Left lung (tissue), 10 donors: ENCODE data around the gene CLIC5. TPM values are rescaled to one million over a fixed set of nuclear protein-coding genes. Genes with fewer than 3 reads are reported as not detected.

Source experiments
- ATAC-seq: fragments of 200-7000 bp; cut with Tn5 transposase; one replicate; pipeline ENCODE4 v1.9.1; 2020; ENCODE audit warnings: moderate library complexity
- DNase-seq, 4 donors: peaks; one replicate each; pipeline ENCODE4 v3.0.0-alpha.2; 2013 to 2020
- H3K27ac ChIP-seq, 2 donors: fragments of 200-600 bp; sonication (generic) in 1 of 2; one replicate each; pipeline versions ENCODE4 v1.5.0 to v1.8.0; 2020 to 2021
- H3K27me3 ChIP-seq, 2 donors: fragments of 200-600 bp; sonication (generic) in 1 of 2; one replicate each; pipeline versions ENCODE4 v1.5.0 to v1.8.0; 2020 to 2021
- H3K36me3 ChIP-seq, 2 donors: fragments of 200-600 bp; sonication (generic) in 1 of 2; one replicate each; pipeline versions ENCODE4 v1.5.0 to v1.8.0; 2020 to 2021
- H3K4me1 ChIP-seq, 2 donors: fragments of 200-600 bp; one replicate each; pipeline ENCODE4 v1.8.0; 2021
- H3K4me3 ChIP-seq, 2 donors: fragments of 200-600 bp; sonication (generic) in 1 of 2; one replicate each; pipeline versions ENCODE4 v1.5.0 to v1.8.0; 2020 to 2021; ENCODE audit warnings: mild to moderate bottlenecking in 1 of 2
- H3K9me3 ChIP-seq, 2 donors: fragments of 200-600 bp; sonication (generic) in 1 of 2; one replicate each; pipeline versions ENCODE4 v1.5.0 to v1.8.0; 2020 to 2021
- CTCF ChIP-seq, 2 donors: fragments of 200-600 bp; sonication (generic) in 1 of 2; IDR thresholded peaks; one replicate each; pipeline versions ENCODE4 v1.5.0 to v1.8.0; 2021; ENCODE audit warnings: antibody characterized with exemption in 2 of 2
- intact Hi-C, 2 donors: fragments of 100-400 bp; cut with DNase I; formaldehyde crosslinking; loops; one replicate each; pipeline versions ENCODE4 v1.11.2 to v1.14.2; 2022
- polyA plus RNA-seq, 6 donors: library from polyadenylated mRNA; unstranded; fragments of 120-200 nt; gene quantifications; one replicate each; pipeline ENCODE4 v1.2.1, GENCODE V29; 2013; ENCODE audit not compliant: insufficient read length in 6 of 6
- total RNA-seq, 2 donors: library from RNA; stranded (reverse); fragmentation: NEBNext Ultra II Directional; extraction: Animal tissue kit (Norgen Biotek cat#: 25700); gene quantifications; one replicate each; pipeline ENCODE4 v1.2.1, GENCODE V29; 2021
- donor health status: DM: no; HTN: yes; CAD: no.
- donor health status: DM: no; HTN: no; CAD: no.

CLIC5 gene
- total and polyA plus RNA-seq, 8 donors, result 8.8 to 179 (median 10.2) TPM

DNA sequence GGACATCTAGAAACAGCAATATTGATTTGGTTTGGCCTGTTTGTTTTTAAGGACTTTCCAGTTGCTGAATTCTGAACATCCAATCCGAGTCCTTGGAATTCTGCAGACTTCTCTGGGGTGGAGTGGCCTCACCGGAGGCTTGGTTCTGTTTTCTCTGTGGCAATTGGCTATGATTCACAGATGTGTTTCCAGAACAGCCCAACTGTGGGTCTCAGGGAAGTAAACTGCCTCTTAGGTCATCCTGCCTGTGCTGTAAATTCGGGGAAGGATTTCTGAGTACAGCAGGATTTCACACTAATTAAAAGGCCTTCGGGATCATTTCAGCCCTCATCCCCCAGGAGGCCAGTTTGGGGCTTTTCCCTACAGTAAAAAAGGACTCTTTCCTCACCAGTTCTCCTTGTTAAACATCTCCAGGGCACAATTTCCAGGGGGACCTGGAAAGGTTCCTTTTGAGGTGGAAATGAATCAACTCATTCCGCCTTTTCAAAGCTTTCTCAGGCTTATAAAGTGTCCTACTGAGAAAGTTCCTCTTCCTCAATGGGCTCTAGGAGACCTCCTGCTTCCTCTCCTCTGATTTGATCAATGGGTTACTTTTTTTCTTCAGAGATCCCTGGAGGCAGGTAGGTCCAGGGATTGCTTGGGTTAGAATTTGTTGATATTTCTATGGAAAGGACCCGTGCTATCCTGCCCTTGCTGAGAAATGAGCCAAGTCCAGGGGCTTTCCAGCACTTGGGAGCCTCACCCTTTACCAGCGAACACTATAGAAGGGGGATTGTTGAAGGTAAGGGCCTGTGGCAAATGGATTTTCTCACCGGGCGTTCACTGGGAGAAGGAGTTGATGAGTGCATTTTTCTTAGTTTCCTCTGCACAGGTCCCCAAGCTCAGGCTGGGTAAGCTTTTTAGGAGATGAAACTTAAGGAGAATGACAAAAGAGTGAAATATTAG, 114.6 kb downstream of the CLIC5 start:
- Histone ChIP-seq H3K4me3 (no peak overlapping the region), H3K27me3 (no peaks in the 10 kb centered on the region), H3K27ac (no peak overlapping the region), H3K4me1 (no peaks in the 10 kb centered on the region), H3K36me3 (peaks cover 0 to 6% of the 10 kb centered on the region in 2 donors), H3K9me3 (no peaks in the 10 kb centered on the region)
- no peak for DNase-seq
- ATAC-seq, result no peak
- TF ChIP-seq CTCF (IDR thresholded peaks at IDR 0.05), result no peak
- intact Hi-C loops, result no loop called here

DNA sequence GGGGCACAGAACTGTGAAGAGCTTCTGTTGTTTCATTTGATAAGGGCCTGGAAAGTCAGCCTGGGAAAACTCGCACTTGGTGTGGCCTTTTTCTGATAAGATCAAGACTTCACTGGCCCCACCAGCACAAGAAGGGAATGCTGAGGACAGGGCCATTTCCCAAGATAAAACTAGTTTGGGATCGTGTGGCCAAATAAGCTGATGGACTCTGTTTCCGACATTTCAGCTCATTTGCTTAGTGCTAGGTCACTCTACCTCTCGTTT, 116.0 kb downstream of the CLIC5 start:
- no peak overlapping the region for H3K27ac ChIP-seq
- no peaks in the 10 kb centered on the region for H3K27me3 ChIP-seq
- TF ChIP-seq CTCF (IDR thresholded peaks at IDR 0.05), result no peak
- no peaks in the 10 kb centered on the region for H3K9me3 ChIP-seq
- H3K4me1 ChIP-seq, result no peaks in the 10 kb centered on the region
- ATAC-seq, result no peak
- H3K4me3 ChIP-seq, result no peak overlapping the region
- intact Hi-C loops, result no loop called here
- H3K36me3 ChIP-seq, result peaks cover 0 to 6% of the 10 kb centered on the region in 2 donors
- DNase-seq, result no peak

GRCh38 chr6:45898941-45899682, 116.5 kb downstream of the CLIC5 start:
- no peak for TF ChIP-seq CTCF (IDR thresholded peaks at IDR 0.05)
- H3K4me3 ChIP-seq, result no peak overlapping the region
- intact Hi-C loops, result no loop called here
- no peaks in the 10 kb centered on the region for H3K4me1 ChIP-seq
- H3K36me3 ChIP-seq, result peaks cover 0 to 6% of the 10 kb centered on the region in 2 donors
- no peaks in the 10 kb centered on the region for H3K27me3 ChIP-seq
- ATAC-seq (no peak), DNase-seq (no peak)
- H3K27ac ChIP-seq, result no peak overlapping the region
- no peaks in the 10 kb centered on the region for H3K9me3 ChIP-seq

GRCh38 chr6:45896783-45897441, 118.7 kb downstream of the CLIC5 start:
- intact Hi-C loops, result no loop called here
- H3K27me3 ChIP-seq, result no peaks in the 10 kb centered on the region
- DNase-seq (peak in 1 of 4 donors; percentile 7), ATAC-seq (peak; percentile 15)
- no peaks in the 10 kb centered on the region for H3K36me3 ChIP-seq
- no peaks in the 10 kb centered on the region for H3K9me3 ChIP-seq
- H3K4me3 ChIP-seq, result no peak overlapping the region
- H3K4me1 ChIP-seq, result no peaks in the 10 kb centered on the region
- TF ChIP-seq CTCF (IDR thresholded peaks at IDR 0.05), result no peak
- no peak overlapping the region for H3K27ac ChIP-seq

- Histone ChIP-seq H3K27me3 (no peaks in the 10 kb centered on the region), H3K27ac (no peak overlapping the region), H3K4me3 (no peak overlapping the region), H3K9me3 (no peaks in the 10 kb centered on the region), H3K4me1 (no peaks in the 10 kb centered on the region), H3K36me3 (no peaks in the 10 kb centered on the region)
- intact Hi-C loops, result no loop called here
- no peak for TF ChIP-seq CTCF (IDR thresholded peaks at IDR 0.05)
- DNase-seq (no peak), ATAC-seq (no peak)
These were observed 120.1 kb downstream of the CLIC5 start for GRCh38 chr6:45895569-45895968.
